Measurements from ENCODE around the gene GALNT2.

Gene GALNT2

DNA sequence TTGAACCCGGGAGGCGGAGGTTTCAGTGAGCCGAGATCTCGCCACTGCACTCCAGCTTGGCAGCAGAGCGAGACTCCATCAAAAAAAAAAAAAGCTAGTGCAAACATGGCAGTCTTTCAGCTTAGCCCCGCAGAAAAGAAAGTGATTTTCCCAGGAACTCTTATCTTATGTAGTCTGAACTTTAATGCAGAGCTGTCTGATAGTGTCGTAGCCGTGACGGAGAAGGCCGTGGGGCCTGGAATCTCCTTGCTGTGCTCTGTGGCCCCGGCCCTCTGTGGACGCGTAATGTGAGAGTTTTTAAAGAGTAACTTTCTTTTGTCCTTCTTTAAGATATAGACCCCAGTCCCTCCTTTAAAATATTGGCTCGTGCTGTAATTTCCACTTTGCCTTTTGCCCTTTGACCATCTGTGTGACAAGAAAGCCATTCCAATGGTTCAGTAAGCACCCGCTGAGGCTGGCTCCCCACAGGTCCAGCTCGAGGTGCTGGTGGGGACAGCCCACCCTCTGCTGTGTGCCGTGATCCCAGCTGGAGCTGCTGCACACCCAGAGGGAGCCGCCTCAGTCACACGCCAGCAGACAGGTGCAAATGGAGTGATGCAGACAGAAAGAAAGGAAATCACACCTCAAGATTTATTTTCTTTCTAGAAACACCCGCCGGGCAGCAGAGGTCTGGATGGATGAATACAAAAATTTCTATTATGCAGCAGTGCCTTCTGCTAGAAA lies 195.1 kb downstream of the GALNT2 start:
- Histone ChIP-seq H3K79me2 (ENCODE audit: low read length) (no peaks in the 10 kb centered on the region), H4K20me1 (ENCODE audit: insufficient read depth, low read length) (no peaks in the 10 kb centered on the region), H3K36me3 (replicated peaks; ENCODE audit: insufficient read depth, low read length) (no peaks in the 10 kb centered on the region), H3K9ac (ENCODE audit: low read length) (no peak overlapping the region), H3K4me1 (ENCODE audit: low read length) (no peaks in the 10 kb centered on the region), H3K4me2 (ENCODE audit: low read depth, low read length) (no peak overlapping the region), H3K9me3 (replicated peaks; ENCODE audit: insufficient read depth, low read length) (no peaks in the 10 kb centered on the region), H3K27me3 (replicated peaks; ENCODE audit: insufficient read depth, low read length) (no peaks in the 10 kb centered on the region), H3K27ac (ENCODE audit: low read length) (no peak overlapping the region), H2AFZ (ENCODE audit: low read length) (no peak overlapping the region), H3F3A (ENCODE audit: insufficient read depth, low read length) (no peaks in the 10 kb centered on the region), H3K4me3 (ENCODE audit: low read length) (no peak overlapping the region), H3K9me2 (replicated peaks; ENCODE audit: insufficient read depth, low read length) (no peaks in the 10 kb centered on the region)
- TF ChIP-seq EZH2 (optimal IDR thresholded peaks at IDR 0.05; ENCODE audit: low read depth, low read length): no peak
- TF ChIP-seq, protein P1, sequence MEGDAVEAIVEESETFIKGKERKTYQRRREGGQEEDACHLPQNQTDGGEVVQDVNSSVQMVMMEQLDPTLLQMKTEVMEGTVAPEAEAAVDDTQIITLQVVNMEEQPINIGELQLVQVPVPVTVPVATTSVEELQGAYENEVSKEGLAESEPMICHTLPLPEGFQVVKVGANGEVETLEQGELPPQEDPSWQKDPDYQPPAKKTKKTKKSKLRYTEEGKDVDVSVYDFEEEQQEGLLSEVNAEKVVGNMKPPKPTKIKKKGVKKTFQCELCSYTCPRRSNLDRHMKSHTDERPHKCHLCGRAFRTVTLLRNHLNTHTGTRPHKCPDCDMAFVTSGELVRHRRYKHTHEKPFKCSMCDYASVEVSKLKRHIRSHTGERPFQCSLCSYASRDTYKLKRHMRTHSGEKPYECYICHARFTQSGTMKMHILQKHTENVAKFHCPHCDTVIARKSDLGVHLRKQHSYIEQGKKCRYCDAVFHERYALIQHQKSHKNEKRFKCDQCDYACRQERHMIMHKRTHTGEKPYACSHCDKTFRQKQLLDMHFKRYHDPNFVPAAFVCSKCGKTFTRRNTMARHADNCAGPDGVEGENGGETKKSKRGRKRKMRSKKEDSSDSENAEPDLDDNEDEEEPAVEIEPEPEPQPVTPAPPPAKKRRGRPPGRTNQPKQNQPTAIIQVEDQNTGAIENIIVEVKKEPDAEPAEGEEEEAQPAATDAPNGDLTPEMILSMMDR (IDR thresholded peaks at IDR 0.05; ENCODE audit: low read length): no peak
- no peak for TF ChIP-seq EZH2phosphoT487 (IDR thresholded peaks at IDR 0.05; ENCODE audit: low read length)
- DNase-seq: no peak

DNA sequence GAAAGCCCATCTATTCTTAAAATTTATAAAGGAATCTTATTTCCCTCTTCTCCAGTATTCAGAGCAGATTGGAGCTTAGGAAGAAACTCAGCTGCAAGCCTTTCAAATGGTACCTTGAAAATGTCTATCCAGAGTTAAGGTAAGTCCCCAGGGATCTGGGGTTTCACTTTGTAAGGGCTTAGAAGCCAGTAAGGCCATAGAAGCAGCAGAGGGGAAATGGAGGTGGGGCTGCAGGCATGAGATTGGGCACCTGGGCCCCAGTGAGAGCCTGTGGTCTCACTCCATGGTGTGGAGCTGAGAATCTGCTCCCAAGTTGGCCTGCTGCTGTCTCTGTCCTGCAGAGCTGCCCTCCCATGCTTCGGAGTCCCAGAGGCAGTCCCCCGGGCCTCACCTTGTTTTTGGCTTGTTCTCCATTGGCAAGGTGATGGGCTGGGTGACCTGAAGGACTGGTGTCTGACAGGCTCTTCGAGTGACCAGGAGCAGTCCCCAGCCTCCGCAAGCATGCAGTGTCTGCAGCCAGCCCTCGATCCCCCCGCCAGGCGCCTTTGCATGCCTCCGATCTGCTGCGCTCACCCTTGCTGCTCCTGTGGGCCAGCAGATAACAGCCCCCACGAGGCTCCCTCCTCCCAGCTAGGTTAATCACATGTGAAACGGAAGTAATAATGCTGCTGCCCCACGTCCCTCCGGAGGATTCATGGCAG lies 196.0 kb downstream of the GALNT2 start:
- TF ChIP-seq EZH2phosphoT487 (IDR thresholded peaks at IDR 0.05; ENCODE audit: low read length) (no peak), EZH2 (optimal IDR thresholded peaks at IDR 0.05; ENCODE audit: low read depth, low read length) (no peak)
- TF ChIP-seq, protein P1 (IDR thresholded peaks at IDR 0.05; ENCODE audit: low read length): no peak
- H4K20me1 ChIP-seq (ENCODE audit: insufficient read depth, low read length): no peaks in the 10 kb centered on the region
- H3K27me3 ChIP-seq (replicated peaks; ENCODE audit: insufficient read depth, low read length): no peaks in the 10 kb centered on the region
- H3K9ac ChIP-seq (ENCODE audit: low read length): no peak overlapping the region
- H3K4me2 ChIP-seq (ENCODE audit: low read depth, low read length): no peak overlapping the region
- no peaks in the 10 kb centered on the region for H3K9me2 ChIP-seq (replicated peaks; ENCODE audit: insufficient read depth, low read length)
- H3K36me3 ChIP-seq (replicated peaks; ENCODE audit: insufficient read depth, low read length): no peaks in the 10 kb centered on the region
- no peak overlapping the region for H3K4me3 ChIP-seq (ENCODE audit: low read length)
- no peak for DNase-seq
- H3F3A ChIP-seq (ENCODE audit: insufficient read depth, low read length): no peaks in the 10 kb centered on the region
- no peaks in the 10 kb centered on the region for H3K9me3 ChIP-seq (replicated peaks; ENCODE audit: insufficient read depth, low read length)
- no peaks in the 10 kb centered on the region for H3K79me2 ChIP-seq (ENCODE audit: low read length)
- H3K4me1 ChIP-seq (ENCODE audit: low read length): no peaks in the 10 kb centered on the region
- H3K27ac ChIP-seq (ENCODE audit: low read length): no peak overlapping the region
- no peak overlapping the region for H2AFZ ChIP-seq (ENCODE audit: low read length)

DNA sequence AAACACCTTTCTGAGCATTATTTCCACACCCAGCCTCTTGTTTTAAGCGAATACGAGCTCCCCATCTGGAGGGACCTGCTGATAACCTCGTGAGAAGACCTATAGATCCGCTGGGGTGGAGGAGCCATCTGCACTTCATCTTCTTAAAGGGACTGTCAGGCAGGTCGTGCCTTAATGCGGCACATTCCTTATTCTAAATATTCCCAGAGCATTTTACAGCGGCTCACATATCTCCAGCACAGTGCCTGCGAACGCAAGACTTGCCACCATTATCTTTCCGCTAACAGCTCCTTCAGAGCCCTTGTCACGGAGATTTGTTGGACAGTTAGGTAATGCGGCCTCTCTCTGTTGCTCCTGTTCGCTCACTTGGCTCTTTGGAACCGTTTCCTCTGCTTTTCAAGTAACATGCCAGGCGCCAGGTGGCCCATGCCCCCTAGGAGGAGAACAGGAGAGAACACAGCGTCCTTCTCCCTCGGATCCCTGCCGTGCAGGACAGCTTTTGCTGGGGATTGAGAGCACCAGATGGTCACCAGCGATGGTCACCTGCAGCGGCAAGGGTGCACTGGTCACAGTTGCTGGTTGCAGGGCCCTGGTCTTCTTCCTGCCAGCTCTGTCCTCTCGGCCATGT lies 196.6 kb downstream of the GALNT2 start:
- TF ChIP-seq EZH2phosphoT487 (IDR thresholded peaks at IDR 0.05; ENCODE audit: low read length) (no peak), EZH2 (optimal IDR thresholded peaks at IDR 0.05; ENCODE audit: low read depth, low read length) (no peak)
- TF ChIP-seq, protein P1 (IDR thresholded peaks at IDR 0.05; ENCODE audit: low read length): no peak
- H3K9ac ChIP-seq (ENCODE audit: low read length): no peak overlapping the region
- no peaks in the 10 kb centered on the region for H3F3A ChIP-seq (ENCODE audit: insufficient read depth, low read length)
- H3K27ac ChIP-seq (ENCODE audit: low read length): no peak overlapping the region
- no peak overlapping the region for H2AFZ ChIP-seq (ENCODE audit: low read length)
- H3K4me1 ChIP-seq (ENCODE audit: low read length): no peaks in the 10 kb centered on the region
- H3K27me3 ChIP-seq (replicated peaks; ENCODE audit: insufficient read depth, low read length): no peaks in the 10 kb centered on the region
- no peaks in the 10 kb centered on the region for H3K9me3 ChIP-seq (replicated peaks; ENCODE audit: insufficient read depth, low read length)
- no peaks in the 10 kb centered on the region for H3K79me2 ChIP-seq (ENCODE audit: low read length)
- H3K9me2 ChIP-seq (replicated peaks; ENCODE audit: insufficient read depth, low read length): no peaks in the 10 kb centered on the region
- DNase-seq: no peak
- H3K36me3 ChIP-seq (replicated peaks; ENCODE audit: insufficient read depth, low read length): no peaks in the 10 kb centered on the region
- H3K4me3 ChIP-seq (ENCODE audit: low read length): no peak overlapping the region
- no peak overlapping the region for H3K4me2 ChIP-seq (ENCODE audit: low read depth, low read length)
- no peaks in the 10 kb centered on the region for H4K20me1 ChIP-seq (ENCODE audit: insufficient read depth, low read length)

Data from MM.1S (cell line).